Stimulated activated CD4-positive, alpha-beta T cell treated with anti-CD3 and anti-CD28 coated beads, Interleukin-2, amount 100 ng/mL, for 24 hours (primary cell): ENCODE results near the gene TIRAP.

Experiments
- DNase-seq, 2 donors: peaks; one replicate each; pipeline ENCODE4 v3.0.0-alpha.2; 2020

TIRAP gene

GRCh38 chr11:126328001-126328390 lies 45.1 kb downstream of the TIRAP start:
- no peak for DNase-seq

GRCh38 chr11:126328444-126328843 lies 45.6 kb downstream of the TIRAP start:
- no peak for DNase-seq

GRCh38 chr11:126328938-126329643 lies 46.2 kb downstream of the TIRAP start:
- no peak for DNase-seq

GRCh38 chr11:126329644-126330211 lies 46.8 kb downstream of the TIRAP start:
- DNase-seq: no peak

- no peak for DNase-seq
Observed at GRCh38 chr11:126331286-126331685, 48.4 kb downstream of the TIRAP start.

- DNase-seq: no peak
Observed at GRCh38 chr11:126332221-126332711, 49.4 kb downstream of the TIRAP start.

- DNase-seq: no peak
Observed at GRCh38 chr11:126333142-126333541, 50.2 kb downstream of the TIRAP start.

GRCh38 chr11:126334659-126335462 lies 52.0 kb downstream of the TIRAP start:
- DNase-seq: no peak

GRCh38 chr11:126335463-126335760 lies 52.5 kb downstream of the TIRAP start:
- no peak for DNase-seq

GRCh38 chr11:126336138-126336541 lies 53.2 kb downstream of the TIRAP start:
- no peak for DNase-seq

- no peak for DNase-seq
Observed at GRCh38 chr11:126336671-126337101, 53.8 kb downstream of the TIRAP start.

GRCh38 chr11:126337126-126337473 lies 54.2 kb downstream of the TIRAP start:
- DNase-seq: no peak

GRCh38 chr11:126337474-126338241 lies 54.8 kb downstream of the TIRAP start:
- no peak for DNase-seq

GRCh38 chr11:126338346-126339055 lies 55.6 kb downstream of the TIRAP start:
- no peak for DNase-seq

- no peak for DNase-seq
Observed at GRCh38 chr11:126339073-126339862, 56.4 kb downstream of the TIRAP start.

GRCh38 chr11:126339863-126340434 lies 57.1 kb downstream of the TIRAP start:
- no peak for DNase-seq

- no peak for DNase-seq
Observed at GRCh38 chr11:126340960-126341606, 58.2 kb downstream of the TIRAP start.

- DNase-seq: no peak
Observed at GRCh38 chr11:126341760-126342161, 58.9 kb downstream of the TIRAP start.

GRCh38 chr11:126343051-126343450 lies 60.2 kb downstream of the TIRAP start:
- no peak for DNase-seq
